Esophagus squamous epithelium (tissue), 5 donors: ENCODE results near the gene ANKRD29. TPM values are rescaled to one million over a fixed set of nuclear protein-coding genes. Genes with fewer than 3 reads are reported as not detected.

Source experiments
- DNase-seq: peaks from one replicate; lab custom pipeline; 2025; lab: John Stamatoyannopoulos, UW
- H3K27ac ChIP-seq, 4 donors: fragments of 200-600 bp; sonication (generic); one replicate each; pipeline ENCODE4 v1.5.1; 2016 to 2019; ENCODE audit warnings: mild to moderate bottlenecking in 1 of 4
- H3K27me3 ChIP-seq, 4 donors: fragments of 200-600 bp; sonication (generic); 1 replicate in 3 of 4; 2 replicates in 1 of 4; pipeline versions ENCODE4 v1.5.1 to v1.6.0; 2017 to 2021; ENCODE audit warnings: antibody characterized with exemption in 1 of 4
- H3K36me3 ChIP-seq, 3 donors: fragments of 200-600 bp; sonication (generic); one replicate each; pipeline ENCODE4 v1.5.1; 2016 to 2019
- H3K4me1 ChIP-seq, 3 donors: fragments of 200-600 bp; sonication (generic); one replicate each; pipeline ENCODE4 v1.5.1; 2017 to 2019
- H3K4me3 ChIP-seq, 4 donors: fragments of 200-600 bp; sonication (generic); 1 replicate in 3 of 4; 2 replicates in 1 of 4; pipeline ENCODE4 v1.5.1; 2016 to 2019; ENCODE audit warnings: mild to moderate bottlenecking in 2 of 4, moderate library complexity in 1 of 4
- H3K9me3 ChIP-seq, 3 donors: fragments of 200-600 bp; sonication (generic); one replicate each; pipeline ENCODE4 v1.5.1; 2016 to 2019
- POLR2A ChIP-seq, 4 donors: fragments of 450-650 bp; IDR thresholded peaks; one replicate each; pipeline ENCODE4 v1.6.1; 2017; ENCODE audit warnings: antibody characterized with exemption in 4 of 4, mild to moderate bottlenecking in 4 of 4, moderate library complexity in 3 of 4
- WGBS, 2 donors: methylation state at CpG; one replicate each; pipeline ENCODE4 v1.1.5; 2018; 5-methylcytosine and 5-hydroxymethylcytosine counted together
- intact Hi-C: fragments of 100-400 bp; cut with DNase I; formaldehyde crosslinking; loops from one replicate; pipeline ENCODE4 v1.15.0; 2022
- total RNA-seq, 4 donors: library from RNA; depleted of rRNA; stranded (reverse); fragments of >200 nt; gene quantifications; one replicate each; pipeline ENCODE4 v1.1.0, GENCODE V29; 2016
- TF ChIP-seq, protein P1 (sequence below), 6 experiments: fragments of 450-650 bp in 4 of 6; fragments of 200-600 bp in 2 of 6; sonication (generic) in 2 of 6; IDR thresholded peaks; one replicate each; pipeline ENCODE4 v1.5.1; 2016 to 2019; ENCODE audit warnings: antibody characterized with exemption in 6 of 6, mild to moderate bottlenecking in 4 of 6, moderate library complexity in 4 of 6
- donor health status: DM: yes; HTN: yes; CAD: no.

ANKRD29 gene
- total RNA-seq, 4 donors from 2014 or later, result 2.9 to 10.8 (median 9.2) TPM

- peaks cover 5 to 55% (median 21%) of the 10 kb centered on the region in 3 donors for H3K4me1 ChIP-seq
- DNase-seq, result no peak
Measured at GRCh38 chr18:23573626-23574431, 88.9 kb downstream of the ANKRD29 start.

DNA sequence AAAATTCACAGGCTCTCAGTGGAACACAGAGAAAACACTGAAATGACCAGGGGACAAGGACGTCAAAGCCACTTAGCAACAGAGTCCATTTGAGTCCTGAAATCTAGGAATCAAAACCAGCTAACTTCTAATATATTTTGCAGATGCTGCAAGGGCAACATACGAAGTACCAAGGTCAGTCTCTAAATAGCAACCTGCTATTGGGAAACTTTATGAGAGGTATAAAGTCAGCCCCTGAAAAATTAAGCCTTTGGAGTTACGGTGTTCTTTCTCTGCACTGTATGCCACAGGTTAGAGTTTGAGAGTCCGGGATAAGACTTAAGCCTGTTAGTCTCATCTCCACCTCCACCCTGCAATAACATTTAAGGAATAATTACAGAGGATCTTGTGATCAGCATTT, 89.7 kb downstream of the ANKRD29 start:
- Histone ChIP-seq H3K27me3 (no peaks in the 10 kb centered on the region), H3K36me3 (peaks cover 0 to 78% (median 3%) of the 10 kb centered on the region in 3 donors), H3K4me3 (no peak overlapping the region), H3K4me1 (peaks cover 5 to 56% (median 15%) of the 10 kb centered on the region in 3 donors), H3K9me3 (no peaks in the 10 kb centered on the region), H3K27ac (no peak overlapping the region)
- intact Hi-C loops, result no loop called here
- WGBS, 2 donors, result 86 to 96% methylated on average over 4 of the region's 4 CpGs
- TF ChIP-seq, protein P1, sequence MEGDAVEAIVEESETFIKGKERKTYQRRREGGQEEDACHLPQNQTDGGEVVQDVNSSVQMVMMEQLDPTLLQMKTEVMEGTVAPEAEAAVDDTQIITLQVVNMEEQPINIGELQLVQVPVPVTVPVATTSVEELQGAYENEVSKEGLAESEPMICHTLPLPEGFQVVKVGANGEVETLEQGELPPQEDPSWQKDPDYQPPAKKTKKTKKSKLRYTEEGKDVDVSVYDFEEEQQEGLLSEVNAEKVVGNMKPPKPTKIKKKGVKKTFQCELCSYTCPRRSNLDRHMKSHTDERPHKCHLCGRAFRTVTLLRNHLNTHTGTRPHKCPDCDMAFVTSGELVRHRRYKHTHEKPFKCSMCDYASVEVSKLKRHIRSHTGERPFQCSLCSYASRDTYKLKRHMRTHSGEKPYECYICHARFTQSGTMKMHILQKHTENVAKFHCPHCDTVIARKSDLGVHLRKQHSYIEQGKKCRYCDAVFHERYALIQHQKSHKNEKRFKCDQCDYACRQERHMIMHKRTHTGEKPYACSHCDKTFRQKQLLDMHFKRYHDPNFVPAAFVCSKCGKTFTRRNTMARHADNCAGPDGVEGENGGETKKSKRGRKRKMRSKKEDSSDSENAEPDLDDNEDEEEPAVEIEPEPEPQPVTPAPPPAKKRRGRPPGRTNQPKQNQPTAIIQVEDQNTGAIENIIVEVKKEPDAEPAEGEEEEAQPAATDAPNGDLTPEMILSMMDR (IDR thresholded peaks at IDR 0.05), result no peak
- no peak for TF ChIP-seq POLR2A (IDR thresholded peaks at IDR 0.05)
- DNase-seq, result no peak

More at GRCh38 chr18:23573626-23574431, 88.9 kb downstream of the ANKRD29 start:
- Histone ChIP-seq H3K27me3 (no peaks in the 10 kb centered on the region), H3K4me3 (no peak overlapping the region), H3K9me3 (no peaks in the 10 kb centered on the region), H3K36me3 (peaks cover 0 to 71% (median 3%) of the 10 kb centered on the region in 3 donors), H3K27ac (peak overlapping the region; percentile 11 to 58 (median 50))
- intact Hi-C loops, result no loop called here
- WGBS, 2 donors, result 35 to 42% methylated on average over 3 to 6 of the region's 6 CpGs
- TF ChIP-seq, protein P1 (IDR thresholded peaks at IDR 0.05), result no peak
- TF ChIP-seq POLR2A (IDR thresholded peaks at IDR 0.05), result no peak

GRCh38 chr18:23572570-23572969, 90.1 kb downstream of the ANKRD29 start:
- H3K9me3 ChIP-seq, result no peaks in the 10 kb centered on the region
- H3K27ac ChIP-seq, result no peak overlapping the region
- no peaks in the 10 kb centered on the region for H3K27me3 ChIP-seq
- no peak overlapping the region for H3K4me3 ChIP-seq
- no peak for DNase-seq
- TF ChIP-seq POLR2A (IDR thresholded peaks at IDR 0.05), result no peak
- TF ChIP-seq, protein P1 (IDR thresholded peaks at IDR 0.05), result no peak
- intact Hi-C loops, result no loop called here
- peaks cover 0 to 79% (median 3%) of the 10 kb centered on the region in 3 donors for H3K36me3 ChIP-seq
- 76 to 80% methylated on average over 5 of the region's 5 CpGs for WGBS, 2 donors
- peaks cover 5 to 56% (median 15%) of the 10 kb centered on the region in 3 donors for H3K4me1 ChIP-seq

DNA sequence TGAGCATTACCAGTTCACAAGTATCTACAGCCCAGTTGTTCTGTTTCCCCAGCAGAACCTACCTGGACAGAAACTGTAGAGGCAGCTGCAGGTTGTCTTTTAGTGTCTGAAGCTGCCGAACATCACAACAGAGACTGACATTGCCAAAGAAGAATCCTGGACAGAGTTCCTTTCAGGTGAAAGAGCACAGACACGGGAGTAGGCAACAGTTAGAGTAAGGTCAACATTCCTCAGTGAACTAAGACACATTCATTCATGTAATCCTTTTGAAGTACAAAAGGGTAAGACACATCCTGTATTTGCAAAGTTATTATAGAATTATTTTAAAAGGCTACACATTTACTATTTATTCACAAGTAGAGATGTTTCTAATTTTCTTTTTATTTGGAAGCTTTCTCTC, 90.7 kb downstream of the ANKRD29 start:
- Histone ChIP-seq H3K36me3 (peaks cover 0 to 81% (median 3%) of the 10 kb centered on the region in 3 donors), H3K27ac (no peak overlapping the region), H3K4me3 (no peak overlapping the region), H3K9me3 (no peaks in the 10 kb centered on the region), H3K27me3 (no peaks in the 10 kb centered on the region), H3K4me1 (peaks cover 5 to 56% (median 15%) of the 10 kb centered on the region in 3 donors)
- intact Hi-C loops, result no loop called here
- WGBS, 2 donors, result 55 to 59% methylated on average over 2 of the region's 2 CpGs
- TF ChIP-seq, protein P1 (IDR thresholded peaks at IDR 0.05), result no peak
- TF ChIP-seq POLR2A (IDR thresholded peaks at IDR 0.05), result no peak
- DNase-seq, result no peak

DNA sequence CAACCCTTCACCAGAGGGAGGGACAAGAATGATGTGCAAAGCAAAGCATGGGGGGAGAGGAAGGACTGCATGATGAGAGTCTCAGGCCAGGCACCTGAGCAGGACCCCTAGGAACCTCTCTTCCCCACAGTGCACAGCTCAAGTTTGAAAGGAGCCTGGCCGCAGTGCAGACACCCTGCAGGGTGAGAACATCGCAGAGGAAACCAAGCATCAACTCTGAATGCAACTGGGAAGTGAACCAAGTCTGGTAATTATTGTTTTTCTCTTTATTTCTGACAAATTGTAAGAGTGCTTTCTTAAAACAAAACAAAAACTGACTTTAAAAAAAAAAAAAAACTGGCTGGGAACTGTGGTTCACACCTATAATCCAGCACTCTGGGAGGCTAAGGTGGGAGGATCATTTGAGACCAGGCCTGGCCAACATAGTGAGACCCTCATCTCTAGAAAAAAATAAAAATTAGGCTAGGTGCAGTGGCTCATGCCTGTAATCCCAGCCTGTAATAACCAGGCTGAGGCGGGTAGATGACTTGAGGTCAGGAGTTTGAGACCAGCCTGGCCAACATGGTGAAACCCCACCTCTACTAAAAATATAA, 91.7 kb downstream of the ANKRD29 start:
- WGBS, 2 donors, result 75 to 84% methylated on average over 3 of the region's 3 CpGs
- Histone ChIP-seq H3K27me3 (no peaks in the 10 kb centered on the region), H3K36me3 (peaks cover 0 to 81% (median 3%) of the 10 kb centered on the region in 3 donors), H3K27ac (no peak overlapping the region), H3K4me1 (peaks cover 5 to 55% (median 15%) of the 10 kb centered on the region in 3 donors), H3K9me3 (no peaks in the 10 kb centered on the region), H3K4me3 (no peak overlapping the region)
- intact Hi-C loops, result no loop called here
- no peak for DNase-seq
- TF ChIP-seq, protein P1 (IDR thresholded peaks at IDR 0.05), result no peak
- TF ChIP-seq POLR2A (IDR thresholded peaks at IDR 0.05), result no peak
